ENCODE data around the gene HCK.

DNA sequence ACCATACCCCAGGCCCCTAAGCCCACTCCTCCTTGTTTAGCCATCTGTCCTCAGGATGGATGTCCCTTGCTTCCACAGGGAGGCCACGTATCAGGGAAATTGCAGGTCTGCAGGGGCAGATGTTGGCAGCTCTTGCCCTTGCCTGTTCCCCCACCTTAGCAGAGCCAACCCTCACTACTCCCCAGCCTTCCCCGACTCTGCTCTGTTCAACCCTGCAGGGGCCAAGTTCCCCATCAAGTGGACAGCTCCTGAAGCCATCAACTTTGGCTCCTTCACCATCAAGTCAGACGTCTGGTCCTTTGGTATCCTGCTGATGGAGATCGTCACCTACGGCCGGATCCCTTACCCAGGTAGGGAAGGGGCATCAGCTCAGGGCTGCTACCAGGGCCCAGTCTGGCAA lies 46.7 kb downstream of the HCK start:
- TF ChIP-seq, protein P1, sequence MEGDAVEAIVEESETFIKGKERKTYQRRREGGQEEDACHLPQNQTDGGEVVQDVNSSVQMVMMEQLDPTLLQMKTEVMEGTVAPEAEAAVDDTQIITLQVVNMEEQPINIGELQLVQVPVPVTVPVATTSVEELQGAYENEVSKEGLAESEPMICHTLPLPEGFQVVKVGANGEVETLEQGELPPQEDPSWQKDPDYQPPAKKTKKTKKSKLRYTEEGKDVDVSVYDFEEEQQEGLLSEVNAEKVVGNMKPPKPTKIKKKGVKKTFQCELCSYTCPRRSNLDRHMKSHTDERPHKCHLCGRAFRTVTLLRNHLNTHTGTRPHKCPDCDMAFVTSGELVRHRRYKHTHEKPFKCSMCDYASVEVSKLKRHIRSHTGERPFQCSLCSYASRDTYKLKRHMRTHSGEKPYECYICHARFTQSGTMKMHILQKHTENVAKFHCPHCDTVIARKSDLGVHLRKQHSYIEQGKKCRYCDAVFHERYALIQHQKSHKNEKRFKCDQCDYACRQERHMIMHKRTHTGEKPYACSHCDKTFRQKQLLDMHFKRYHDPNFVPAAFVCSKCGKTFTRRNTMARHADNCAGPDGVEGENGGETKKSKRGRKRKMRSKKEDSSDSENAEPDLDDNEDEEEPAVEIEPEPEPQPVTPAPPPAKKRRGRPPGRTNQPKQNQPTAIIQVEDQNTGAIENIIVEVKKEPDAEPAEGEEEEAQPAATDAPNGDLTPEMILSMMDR (IDR thresholded peaks at IDR 0.05; ENCODE audit: insufficient read depth, low read depth, low read length), result no peak
- no peak for TF ChIP-seq EZH2 (IDR thresholded peaks at IDR 0.05; ENCODE audit: insufficient read depth, low read length)
